GM23338 (cell line): ENCODE results near the gene EPSTI1. TPM values are rescaled to one million over a fixed set of nuclear protein-coding genes. Genes with fewer than 3 reads are reported as not detected.

ENCODE experiments used
- ATAC-seq: fragments of 200-7000 bp; cut with Tn5 transposase; 3 replicates; pipeline ENCODE4 v1.9.1; 2020
- DNase-seq: peaks from one replicate; pipeline ENCODE4 v3.0.0-alpha.2; 2015; ENCODE audit warnings: low spot score
- H2AFZ ChIP-seq: fragments of 200-600 bp; sonication (generic); 2 replicates; pipeline ENCODE4 v1.8.0; 2016; ENCODE audit warnings: antibody characterized with exemption, mild to moderate bottlenecking, moderate library complexity
- H3F3A ChIP-seq: fragments of 200-600 bp; sonication (generic); replicated peaks from 2 replicates; pipeline ENCODE4 v1.8.0; 2017; ENCODE audit warnings: antibody characterized with exemption, mixed run types, low read depth
- H3K27ac ChIP-seq: fragments of 200-600 bp; sonication (generic); 2 replicates; pipeline ENCODE4 v1.6.1; 2016; ENCODE audit warnings: low read depth
- H3K27me3 ChIP-seq: fragments of 200-600 bp; sonication (generic); 2 replicates; pipeline ENCODE4 v1.8.0; 2016; ENCODE audit warnings: mild to moderate bottlenecking, mixed run types, moderate library complexity; ENCODE audit not compliant: insufficient read depth
- H3K36me3 ChIP-seq: fragments of 200-600 bp; sonication (generic); 2 replicates; pipeline ENCODE4 v1.8.0; 2016; ENCODE audit warnings: mild to moderate bottlenecking; ENCODE audit not compliant: insufficient read depth
- H3K4me1 ChIP-seq: fragments of 200-600 bp; sonication (generic); 2 replicates; pipeline ENCODE4 v1.8.0; 2016; ENCODE audit warnings: mild to moderate bottlenecking, moderate library complexity; ENCODE audit not compliant: insufficient read depth
- H3K4me2 ChIP-seq: fragments of 200-600 bp; sonication (generic); 2 replicates; pipeline ENCODE4 v1.7.1; 2017; ENCODE audit warnings: mixed run types
- H3K4me3 ChIP-seq: fragments of 200-600 bp; sonication (generic); 2 replicates; pipeline ENCODE4 v1.6.1; 2016; ENCODE audit warnings: mixed run types
- H3K79me2 ChIP-seq: fragments of 200-600 bp; sonication (generic); replicated peaks from 2 replicates; pipeline ENCODE4 v1.8.0; 2017; ENCODE audit warnings: mild to moderate bottlenecking; ENCODE audit not compliant: insufficient read depth
- H3K9me2 ChIP-seq: fragments of 200-600 bp; sonication (generic); 2 replicates; pipeline ENCODE4 v1.8.0; 2017; ENCODE audit not compliant: insufficient read depth
- H4K20me1 ChIP-seq: fragments of 200-600 bp; sonication (generic); replicated peaks from 2 replicates; pipeline ENCODE4 v1.8.0; 2017; ENCODE audit warnings: mild to moderate bottlenecking; ENCODE audit not compliant: insufficient read depth
- H3K27ac Mint-ChIP-seq: 2 replicates; pipeline ENCODE4 v1.8.0; 2020; ENCODE audit warnings: inconsistent platforms, mild to moderate bottlenecking, moderate library complexity, mixed read lengths
- H3K27me3 Mint-ChIP-seq: 3 replicates; pipeline ENCODE4 v1.8.0; 2022; ENCODE audit warnings: low read depth, mild to moderate bottlenecking, moderate library complexity, mixed read lengths, inconsistent platforms; ENCODE audit not compliant: insufficient read depth, poor library complexity
- H3K36me3 Mint-ChIP-seq: 3 replicates; pipeline ENCODE4 v1.8.0; 2021; ENCODE audit warnings: low read depth, mild to moderate bottlenecking, inconsistent platforms, moderate library complexity, mixed read lengths
- H3K4me1 Mint-ChIP-seq: 3 replicates; pipeline ENCODE4 v1.8.0; 2020; ENCODE audit warnings: mild to moderate bottlenecking, inconsistent platforms, mixed read lengths
- H3K4me3 Mint-ChIP-seq: 3 replicates; pipeline ENCODE4 v1.8.0; 2021; ENCODE audit warnings: moderate library complexity, mild to moderate bottlenecking, inconsistent platforms, mixed read lengths
- H3K9me3 Mint-ChIP-seq: 3 replicates; pipeline ENCODE4 v1.8.0; 2020; ENCODE audit warnings: moderate library complexity, mild to moderate bottlenecking, inconsistent platforms, mixed read lengths
- CREB1 ChIP-seq: fragments of 250-450 bp; sonication (Bioruptor Pico); IDR thresholded peaks from 2 replicates; pipeline ENCODE4 v1.5.0; 2020; ENCODE audit warnings: low read depth, mild to moderate bottlenecking, moderate library complexity
- EZH2phosphoT487 ChIP-seq: fragments of 200-600 bp; sonication (generic); IDR thresholded peaks from one replicate; pipeline ENCODE4 v1.8.1; 2018; ENCODE audit warnings: antibody characterized with exemption; ENCODE audit not compliant: unreplicated experiment
- REST ChIP-seq: IDR thresholded peaks from one replicate; pipeline ENCODE4 v1.6.1; 2018; ENCODE audit warnings: antibody characterized with exemption; ENCODE audit not compliant: unreplicated experiment
- STAT1 ChIP-seq: IDR thresholded peaks from one replicate; pipeline ENCODE4 v1.6.1; 2016; ENCODE audit warnings: antibody characterized with exemption; ENCODE audit not compliant: unreplicated experiment
- polyA plus RNA-seq: library from polyadenylated mRNA; unstranded; fragments of >200 nt; fragmentation: Nextera tagmentation; extraction: Ambion mirVana; gene quantifications from 2 replicates; pipeline ENCODE4 v1.2.1, GENCODE V29; 2016
- total RNA-seq: library from RNA; depleted of rRNA; stranded (reverse); fragments of >200 nt; shearing (Covaris generic); gene quantifications from 2 replicates; pipeline ENCODE4 v1.2.3, GENCODE V29; 2014
- TF ChIP-seq, protein P1 (sequence below): fragments of 250-450 bp; sonication (Bioruptor Pico); IDR thresholded peaks from 2 replicates; pipeline ENCODE4 v1.5.0; 2020; ENCODE audit warnings: mild to moderate bottlenecking, moderate library complexity
- TF ChIP-seq, protein P2 (sequence below), 2 experiments: fragments of 200-600 bp in 1 of 2; sonication (generic) in 1 of 2; conservative IDR thresholded peaks; 2 replicates each; pipeline versions ENCODE4 v1.5.1 to v1.6.1; 2016 to 2017; ENCODE audit warnings: antibody characterized with exemption in 2 of 2, low read depth in 2 of 2, mild to moderate bottlenecking in 2 of 2, moderate library complexity in 1 of 2

The EPSTI1 gene
- total and polyA plus RNA-seq, 2 experiments from 2014 or later = 0.10 to 0.68 TPM

DNA sequence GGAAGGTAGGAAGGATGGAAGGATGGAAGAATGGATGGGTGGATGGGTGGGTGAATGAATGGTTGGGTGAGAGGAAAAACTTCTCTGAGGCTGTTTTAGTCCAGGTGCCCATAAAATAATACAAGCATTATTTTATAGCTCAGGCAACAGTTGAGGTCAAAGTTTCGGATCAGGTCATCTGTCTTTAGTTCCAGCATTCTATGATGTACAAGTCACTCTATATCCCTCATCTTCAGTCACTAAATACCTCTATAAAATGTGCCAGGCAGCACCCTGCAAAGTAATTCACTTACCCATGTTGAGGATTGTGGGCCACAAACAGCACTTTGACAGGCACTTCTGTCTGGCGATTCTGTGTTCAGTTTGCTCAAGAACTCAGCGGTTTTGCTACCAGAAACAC, 66.0 kb downstream of the EPSTI1 start:
- H3K4me3 Mint-ChIP-seq = no peak overlapping the region
- no peaks in the 10 kb centered on the region for H3K36me3 ChIP-seq
- no peak overlapping the region for H3K4me2 ChIP-seq
- 0 out of 2 replicates have a peak, but pooled peaks cover 4% of the 10 kb centered on the region for H3K4me1 ChIP-seq
- peaks cover 1% of the 10 kb centered on the region for H3K27me3 Mint-ChIP-seq
- H3K4me3 ChIP-seq = no peak overlapping the region
- no peaks in the 10 kb centered on the region for H4K20me1 ChIP-seq
- no peaks in the 10 kb centered on the region for H3K9me3 Mint-ChIP-seq
- H3K36me3 Mint-ChIP-seq = no peaks in the 10 kb centered on the region
- H3K4me1 Mint-ChIP-seq = no peaks in the 10 kb centered on the region
- H3F3A ChIP-seq = no peaks in the 10 kb centered on the region
- TF ChIP-seq REST = no peak
- no peak for TF ChIP-seq CREB1
- no peak for TF ChIP-seq STAT1
- no peak for TF ChIP-seq EZH2phosphoT487
- TF ChIP-seq, protein P1, sequence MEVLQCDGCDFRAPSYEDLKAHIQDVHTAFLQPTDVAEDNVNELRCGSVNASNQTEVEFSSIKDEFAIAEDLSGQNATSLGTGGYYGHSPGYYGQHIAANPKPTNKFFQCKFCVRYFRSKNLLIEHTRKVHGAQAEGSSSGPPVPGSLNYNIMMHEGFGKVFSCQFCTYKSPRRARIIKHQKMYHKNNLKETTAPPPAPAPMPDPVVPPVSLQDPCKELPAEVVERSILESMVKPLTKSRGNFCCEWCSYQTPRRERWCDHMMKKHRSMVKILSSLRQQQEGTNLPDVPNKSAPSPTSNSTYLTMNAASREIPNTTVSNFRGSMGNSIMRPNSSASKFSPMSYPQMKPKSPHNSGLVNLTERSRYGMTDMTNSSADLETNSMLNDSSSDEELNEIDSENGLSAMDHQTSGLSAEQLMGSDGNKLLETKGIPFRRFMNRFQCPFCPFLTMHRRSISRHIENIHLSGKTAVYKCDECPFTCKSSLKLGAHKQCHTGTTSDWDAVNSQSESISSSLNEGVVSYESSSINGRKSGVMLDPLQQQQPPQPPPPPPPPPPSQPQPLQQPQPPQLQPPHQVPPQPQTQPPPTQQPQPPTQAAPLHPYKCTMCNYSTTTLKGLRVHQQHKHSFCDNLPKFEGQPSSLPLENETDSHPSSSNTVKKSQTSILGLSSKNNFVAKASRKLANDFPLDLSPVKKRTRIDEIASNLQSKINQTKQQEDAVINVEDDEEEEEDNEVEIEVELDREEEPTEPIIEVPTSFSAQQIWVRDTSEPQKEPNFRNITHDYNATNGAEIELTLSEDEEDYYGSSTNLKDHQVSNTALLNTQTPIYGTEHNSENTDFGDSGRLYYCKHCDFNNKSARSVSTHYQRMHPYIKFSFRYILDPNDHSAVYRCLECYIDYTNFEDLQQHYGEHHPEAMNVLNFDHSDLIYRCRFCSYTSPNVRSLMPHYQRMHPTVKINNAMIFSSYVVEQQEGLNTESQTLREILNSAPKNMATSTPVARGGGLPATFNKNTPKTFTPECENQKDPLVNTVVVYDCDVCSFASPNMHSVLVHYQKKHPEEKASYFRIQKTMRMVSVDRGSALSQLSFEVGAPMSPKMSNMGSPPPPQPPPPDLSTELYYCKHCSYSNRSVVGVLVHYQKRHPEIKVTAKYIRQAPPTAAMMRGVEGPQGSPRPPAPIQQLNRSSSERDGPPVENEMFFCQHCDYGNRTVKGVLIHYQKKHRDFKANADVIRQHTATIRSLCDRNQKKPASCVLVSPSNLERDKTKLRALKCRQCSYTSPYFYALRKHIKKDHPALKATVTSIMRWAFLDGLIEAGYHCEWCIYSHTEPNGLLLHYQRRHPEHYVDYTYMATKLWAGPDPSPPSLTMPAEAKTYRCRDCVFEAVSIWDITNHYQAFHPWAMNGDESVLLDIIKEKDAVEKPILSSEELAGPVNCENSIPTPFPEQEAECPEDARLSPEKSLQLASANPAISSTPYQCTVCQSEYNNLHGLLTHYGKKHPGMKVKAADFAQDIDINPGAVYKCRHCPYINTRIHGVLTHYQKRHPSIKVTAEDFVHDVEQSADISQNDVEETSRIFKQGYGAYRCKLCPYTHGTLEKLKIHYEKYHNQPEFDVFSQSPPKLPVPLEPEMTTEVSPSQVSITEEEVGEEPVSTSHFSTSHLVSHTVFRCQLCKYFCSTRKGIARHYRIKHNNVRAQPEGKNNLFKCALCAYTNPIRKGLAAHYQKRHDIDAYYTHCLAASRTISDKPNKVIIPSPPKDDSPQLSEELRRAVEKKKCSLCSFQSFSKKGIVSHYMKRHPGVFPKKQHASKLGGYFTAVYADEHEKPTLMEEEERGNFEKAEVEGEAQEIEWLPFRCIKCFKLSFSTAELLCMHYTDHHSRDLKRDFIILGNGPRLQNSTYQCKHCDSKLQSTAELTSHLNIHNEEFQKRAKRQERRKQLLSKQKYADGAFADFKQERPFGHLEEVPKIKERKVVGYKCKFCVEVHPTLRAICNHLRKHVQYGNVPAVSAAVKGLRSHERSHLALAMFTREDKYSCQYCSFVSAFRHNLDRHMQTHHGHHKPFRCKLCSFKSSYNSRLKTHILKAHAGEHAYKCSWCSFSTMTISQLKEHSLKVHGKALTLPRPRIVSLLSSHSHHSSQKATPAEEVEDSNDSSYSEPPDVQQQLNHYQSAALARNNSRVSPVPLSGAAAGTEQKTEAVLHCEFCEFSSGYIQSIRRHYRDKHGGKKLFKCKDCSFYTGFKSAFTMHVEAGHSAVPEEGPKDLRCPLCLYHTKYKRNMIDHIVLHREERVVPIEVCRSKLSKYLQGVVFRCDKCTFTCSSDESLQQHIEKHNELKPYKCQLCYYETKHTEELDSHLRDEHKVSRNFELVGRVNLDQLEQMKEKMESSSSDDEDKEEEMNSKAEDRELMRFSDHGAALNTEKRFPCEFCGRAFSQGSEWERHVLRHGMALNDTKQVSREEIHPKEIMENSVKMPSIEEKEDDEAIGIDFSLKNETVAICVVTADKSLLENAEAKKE (CRISPR knock-in tag) = no peak
- TF ChIP-seq, protein P2, sequence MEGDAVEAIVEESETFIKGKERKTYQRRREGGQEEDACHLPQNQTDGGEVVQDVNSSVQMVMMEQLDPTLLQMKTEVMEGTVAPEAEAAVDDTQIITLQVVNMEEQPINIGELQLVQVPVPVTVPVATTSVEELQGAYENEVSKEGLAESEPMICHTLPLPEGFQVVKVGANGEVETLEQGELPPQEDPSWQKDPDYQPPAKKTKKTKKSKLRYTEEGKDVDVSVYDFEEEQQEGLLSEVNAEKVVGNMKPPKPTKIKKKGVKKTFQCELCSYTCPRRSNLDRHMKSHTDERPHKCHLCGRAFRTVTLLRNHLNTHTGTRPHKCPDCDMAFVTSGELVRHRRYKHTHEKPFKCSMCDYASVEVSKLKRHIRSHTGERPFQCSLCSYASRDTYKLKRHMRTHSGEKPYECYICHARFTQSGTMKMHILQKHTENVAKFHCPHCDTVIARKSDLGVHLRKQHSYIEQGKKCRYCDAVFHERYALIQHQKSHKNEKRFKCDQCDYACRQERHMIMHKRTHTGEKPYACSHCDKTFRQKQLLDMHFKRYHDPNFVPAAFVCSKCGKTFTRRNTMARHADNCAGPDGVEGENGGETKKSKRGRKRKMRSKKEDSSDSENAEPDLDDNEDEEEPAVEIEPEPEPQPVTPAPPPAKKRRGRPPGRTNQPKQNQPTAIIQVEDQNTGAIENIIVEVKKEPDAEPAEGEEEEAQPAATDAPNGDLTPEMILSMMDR (conservative IDR thresholded peaks at IDR 0.05; ENCODE audit: low read depth in 2 of 2) = no peak
- no peaks in the 10 kb centered on the region for H3K79me2 ChIP-seq
- H2AFZ ChIP-seq = no peak overlapping the region
- H3K27me3 ChIP-seq = no peaks in the 10 kb centered on the region
- DNase-seq = no peak
- peaks cover 8% of the 10 kb centered on the region; the same call in 1 of the 2 replicates for H3K9me2 ChIP-seq
- H3K27ac Mint-ChIP-seq = no peak overlapping the region
- no peak for ATAC-seq
- H3K27ac ChIP-seq = no peak overlapping the region
